HepG2 (cell line): ENCODE results near the gene ARL16. TPM values are rescaled to one million over a fixed set of nuclear protein-coding genes. Genes with fewer than 3 reads are reported as not detected.

Experiments
- ARNTL ChIP-seq: sonication (generic); formaldehyde crosslinking; IDR thresholded peaks from 2 replicates; pipeline ENCODE4 v1.4.0; 2020; ENCODE audit warnings: mild to moderate bottlenecking, missing genetic modification reagents
- ATAD3A ChIP-seq: sonication (generic); formaldehyde crosslinking; IDR thresholded peaks from 2 replicates; pipeline ENCODE4 v1.4.0; 2020; ENCODE audit warnings: missing genetic modification reagents
- BCLAF1 ChIP-seq: fragments of 450-650 bp; IDR thresholded peaks from 2 replicates; pipeline ENCODE4 v1.6.1; 2017; ENCODE audit warnings: mild to moderate bottlenecking
- CSRNP2 ChIP-seq: sonication (generic); formaldehyde crosslinking; conservative IDR thresholded peaks from 2 replicates; pipeline ENCODE4 v1.8.0; 2022; ENCODE audit warnings: low read depth, missing genetic modification reagents
- ETS1 ChIP-seq: sonication (generic); formaldehyde crosslinking; IDR thresholded peaks from 2 replicates; pipeline ENCODE4 v1.4.0; 2020; ENCODE audit warnings: missing genetic modification reagents
- FIP1L1 ChIP-seq: fragments of 200-400 bp; formaldehyde crosslinking; IDR thresholded peaks from 2 replicates; pipeline ENCODE4 v1.6.1; 2018; ENCODE audit warnings: low read depth, mild to moderate bottlenecking, low read length, moderate library complexity, borderline replicate concordance; ENCODE audit not compliant: insufficient read depth
- FOXJ3 ChIP-seq: sonication (generic); formaldehyde crosslinking; IDR thresholded peaks from 2 replicates; pipeline ENCODE4 v1.4.0; 2020; ENCODE audit warnings: missing genetic modification reagents, mild to moderate bottlenecking, borderline replicate concordance
- RFX5 ChIP-seq: IDR thresholded peaks from 2 replicates; pipeline ENCODE4 v1.6.1; 2011; ENCODE audit warnings: low read depth, low read length, improper control_type of control experiment
- SP1 ChIP-seq, 2 experiments: fragments of 450-650 bp in 1 of 2; sonication (generic) in 1 of 2; formaldehyde crosslinking in 1 of 2; IDR thresholded peaks; 2 replicates each; pipeline versions ENCODE4 v1.4.0 to v1.6.1; 2016 to 2020; ENCODE audit warnings: missing genetic modification reagents in 1 of 2
- UBTF ChIP-seq: sonication (generic); formaldehyde crosslinking; IDR thresholded peaks from 2 replicates; pipeline ENCODE4 v1.4.0; 2020; ENCODE audit warnings: mild to moderate bottlenecking, missing genetic modification reagents
- ZGPAT ChIP-seq: IDR thresholded peaks from 2 replicates; pipeline ENCODE4 v1.6.1; 2016; ENCODE audit warnings: mild to moderate bottlenecking
- ZNF530 ChIP-seq: sonication (generic); formaldehyde crosslinking; IDR thresholded peaks from 2 replicates; pipeline ENCODE4 v1.5.0; 2020; ENCODE audit warnings: low read depth, mild to moderate bottlenecking, missing genetic modification reagents
- ZNF720 ChIP-seq: sonication (generic); formaldehyde crosslinking; IDR thresholded peaks from 2 replicates; pipeline ENCODE4 v1.4.0; 2020; ENCODE audit warnings: missing genetic modification reagents
- ZNF747 ChIP-seq: sonication (generic); formaldehyde crosslinking; IDR thresholded peaks from 2 replicates; pipeline ENCODE4 v1.8.1; 2023; ENCODE audit warnings: missing genetic modification reagents, mild to moderate bottlenecking, borderline replicate concordance
- ZNF775 ChIP-seq: sonication (generic); formaldehyde crosslinking; IDR thresholded peaks from 2 replicates; pipeline ENCODE4 v1.4.0; 2020; ENCODE audit warnings: missing genetic modification reagents, mild to moderate bottlenecking, moderate library complexity, borderline replicate concordance
- ZNF782 ChIP-seq: sonication (generic); formaldehyde crosslinking; IDR thresholded peaks from 2 replicates; pipeline ENCODE4 v1.4.0; 2020; ENCODE audit warnings: missing genetic modification reagents, mild to moderate bottlenecking, borderline replicate concordance
- polyA plus RNA-seq, 8 experiments: library from polyadenylated mRNA; depleted of rRNA in 3 of 8; stranded (reverse) in 7 of 8; unstranded in 1 of 8; fragments of >200 nt; fragmentation: Illumina TruSeq in 4 of 8; extraction: Trizol in 4 of 8; gene quantifications; 2 replicates each; pipeline versions ENCODE4 v1.2.1 to v1.2.3, GENCODE V29; 2011 to 2016; ENCODE audit warnings: low read depth in 4 of 8, missing spikeins in 1 of 8, mixed read lengths in 1 of 8; ENCODE audit not compliant: insufficient read depth in 1 of 8
- total RNA-seq, 5 experiments: library from RNA; depleted of rRNA; stranded (reverse); fragments of >200 nt; fragmentation: Illumina TruSeq; extraction: Trizol; gene quantifications; 2 replicates each; pipeline ENCODE4 v1.2.3, GENCODE V29; 2016; ENCODE audit warnings: low read depth in 1 of 5

Gene ARL16
- total and polyA plus RNA-seq, 2 of the 13 experiments (the other 11 are each of a cell fraction or from before 2014, with no cell fraction given), result 20.8 to 30.8 TPM

- TF ChIP-seq FIP1L1 (0 out of 2 replicates have a peak, but pooled peaks have one; percentile 57), ZNF720 (CRISPR knock-in tag) (no peak), UBTF (CRISPR knock-in tag) (no peak; the same call in none of the 2 replicates), FOXJ3 (CRISPR knock-in tag) (peak; percentile 53; the same call in 1 of the 2 replicates), ZNF747 (CRISPR knock-in tag) (peak; percentile 4; the same call in 1 of the 2 replicates), RFX5 (peak; percentile 33), ZGPAT (CRISPR knock-in tag) (peak; percentile 93), SP1 (IDR thresholded peaks at IDR 0.05) (0 out of 2 replicates have a peak, but pooled peaks have one; percentile 38), SP1 (CRISPR knock-in tag; IDR thresholded peaks at IDR 0.05) (peak; percentile 85), ZNF775 (CRISPR knock-in tag) (no peak), CSRNP2 (CRISPR knock-in tag) (no peak), ARNTL (CRISPR knock-in tag) (peak; percentile 67; the same call in 1 of the 2 replicates), ATAD3A (CRISPR knock-in tag) (no peak), BCLAF1 (no peak), ETS1 (CRISPR knock-in tag) (peak; percentile 60; the same call in 1 of the 2 replicates), ZNF782 (CRISPR knock-in tag) (peak; percentile 26; the same call in 1 of the 2 replicates), ZNF530 (CRISPR knock-in tag) (no peak)
Observed at GRCh38 chr17:81683584-81684441, at the start of gene ARL16, which contains the start of gene HGS (continued).
